Choroid plexus epithelial cell (primary cell): ENCODE results near the gene ARHGDIA.

Source experiments
- DNase-seq: peaks from one replicate; pipeline ENCODE4 v3.0.0-alpha.2; 2010; ENCODE audit warnings: low read depth
- H3K4me3 ChIP-seq: 2 replicates; pipeline ENCODE4 v1.5.1; 2011; ENCODE audit warnings: low read depth, mild to moderate bottlenecking, control low read depth, low read length, moderate library complexity
- TF ChIP-seq, protein P1 (sequence below): conservative IDR thresholded peaks from 2 replicates; pipeline ENCODE4 v1.5.1; 2011; ENCODE audit warnings: low read depth, mild to moderate bottlenecking, control low read depth, inconsistent platforms, low read length, moderate library complexity

ARHGDIA gene

DNA sequence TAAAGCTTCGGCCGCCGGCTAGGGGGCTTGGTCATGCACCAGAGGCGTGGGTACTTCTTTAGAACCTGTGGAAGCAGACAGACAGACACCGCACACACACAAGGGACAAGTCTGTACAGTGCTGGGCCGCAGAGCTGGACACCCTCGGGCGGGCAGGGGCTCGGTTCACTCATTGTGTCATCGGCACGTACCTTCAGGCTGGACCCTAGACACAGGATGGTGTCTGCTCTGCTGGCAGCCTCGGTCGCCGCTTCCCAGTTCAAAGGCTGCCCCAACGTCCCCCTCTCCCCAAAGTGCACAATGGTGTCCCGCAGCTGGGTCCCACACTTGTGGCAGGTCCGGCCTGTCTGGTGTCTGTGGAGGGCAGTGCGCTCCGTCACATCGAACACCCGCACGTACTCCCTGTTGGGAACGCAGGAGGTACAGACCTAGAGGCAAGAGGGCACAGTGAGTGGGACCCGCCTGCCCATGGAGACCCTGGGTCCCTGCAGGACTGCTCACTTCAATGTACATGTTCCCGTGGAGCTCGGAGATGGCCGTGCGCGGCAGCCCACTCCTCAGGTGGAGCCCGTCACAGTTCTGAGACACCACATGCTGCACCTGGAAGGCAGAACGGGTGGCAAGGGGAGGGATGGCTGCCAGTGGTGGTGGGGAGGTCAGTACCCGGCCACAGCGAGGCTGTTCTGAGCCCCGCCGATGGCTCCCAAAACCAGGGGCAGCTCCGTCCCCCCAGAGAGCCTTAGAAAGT lies 43.1 kb upstream of the ARHGDIA start:
- DNase-seq: no peak
- TF ChIP-seq, protein P1, sequence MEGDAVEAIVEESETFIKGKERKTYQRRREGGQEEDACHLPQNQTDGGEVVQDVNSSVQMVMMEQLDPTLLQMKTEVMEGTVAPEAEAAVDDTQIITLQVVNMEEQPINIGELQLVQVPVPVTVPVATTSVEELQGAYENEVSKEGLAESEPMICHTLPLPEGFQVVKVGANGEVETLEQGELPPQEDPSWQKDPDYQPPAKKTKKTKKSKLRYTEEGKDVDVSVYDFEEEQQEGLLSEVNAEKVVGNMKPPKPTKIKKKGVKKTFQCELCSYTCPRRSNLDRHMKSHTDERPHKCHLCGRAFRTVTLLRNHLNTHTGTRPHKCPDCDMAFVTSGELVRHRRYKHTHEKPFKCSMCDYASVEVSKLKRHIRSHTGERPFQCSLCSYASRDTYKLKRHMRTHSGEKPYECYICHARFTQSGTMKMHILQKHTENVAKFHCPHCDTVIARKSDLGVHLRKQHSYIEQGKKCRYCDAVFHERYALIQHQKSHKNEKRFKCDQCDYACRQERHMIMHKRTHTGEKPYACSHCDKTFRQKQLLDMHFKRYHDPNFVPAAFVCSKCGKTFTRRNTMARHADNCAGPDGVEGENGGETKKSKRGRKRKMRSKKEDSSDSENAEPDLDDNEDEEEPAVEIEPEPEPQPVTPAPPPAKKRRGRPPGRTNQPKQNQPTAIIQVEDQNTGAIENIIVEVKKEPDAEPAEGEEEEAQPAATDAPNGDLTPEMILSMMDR: no peak
- no peak overlapping the region for H3K4me3 ChIP-seq

DNA sequence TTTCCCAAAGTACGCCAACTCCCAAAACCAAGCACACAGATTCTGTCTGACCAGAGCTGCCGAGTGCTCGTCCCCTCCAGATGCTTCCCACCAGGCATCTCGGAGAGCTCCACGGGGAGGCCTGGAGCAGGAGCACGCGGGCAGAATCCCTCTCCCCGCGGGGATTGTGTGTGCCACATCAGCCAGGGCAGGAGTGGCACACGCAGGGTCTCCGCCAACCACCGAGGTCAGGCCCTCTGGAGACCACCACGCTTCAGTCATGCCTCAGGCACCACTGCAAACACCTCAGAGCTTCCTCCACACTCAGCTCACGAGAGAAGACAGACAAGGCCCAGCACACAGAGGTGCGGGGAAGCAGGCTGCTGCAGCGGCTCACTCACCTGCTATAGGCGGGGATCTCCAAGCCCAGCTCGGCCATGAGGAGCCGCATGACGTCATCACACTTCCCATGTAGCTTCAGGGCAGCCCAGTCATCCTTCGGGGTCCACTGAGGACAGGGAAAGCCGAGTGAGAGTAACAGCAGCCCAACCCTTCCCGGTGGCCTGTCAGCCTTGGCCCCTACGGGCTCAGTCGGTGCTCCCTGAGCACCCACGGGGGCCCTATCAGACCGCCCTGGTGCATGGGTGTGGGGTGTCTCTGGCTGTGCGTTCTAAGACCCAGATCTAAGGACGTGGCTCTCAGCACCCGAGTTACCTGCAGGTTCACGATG lies 42.4 kb upstream of the ARHGDIA start:
- no peak overlapping the region for H3K4me3 ChIP-seq
- DNase-seq: no peak
- TF ChIP-seq, protein P1: no peak

DNA sequence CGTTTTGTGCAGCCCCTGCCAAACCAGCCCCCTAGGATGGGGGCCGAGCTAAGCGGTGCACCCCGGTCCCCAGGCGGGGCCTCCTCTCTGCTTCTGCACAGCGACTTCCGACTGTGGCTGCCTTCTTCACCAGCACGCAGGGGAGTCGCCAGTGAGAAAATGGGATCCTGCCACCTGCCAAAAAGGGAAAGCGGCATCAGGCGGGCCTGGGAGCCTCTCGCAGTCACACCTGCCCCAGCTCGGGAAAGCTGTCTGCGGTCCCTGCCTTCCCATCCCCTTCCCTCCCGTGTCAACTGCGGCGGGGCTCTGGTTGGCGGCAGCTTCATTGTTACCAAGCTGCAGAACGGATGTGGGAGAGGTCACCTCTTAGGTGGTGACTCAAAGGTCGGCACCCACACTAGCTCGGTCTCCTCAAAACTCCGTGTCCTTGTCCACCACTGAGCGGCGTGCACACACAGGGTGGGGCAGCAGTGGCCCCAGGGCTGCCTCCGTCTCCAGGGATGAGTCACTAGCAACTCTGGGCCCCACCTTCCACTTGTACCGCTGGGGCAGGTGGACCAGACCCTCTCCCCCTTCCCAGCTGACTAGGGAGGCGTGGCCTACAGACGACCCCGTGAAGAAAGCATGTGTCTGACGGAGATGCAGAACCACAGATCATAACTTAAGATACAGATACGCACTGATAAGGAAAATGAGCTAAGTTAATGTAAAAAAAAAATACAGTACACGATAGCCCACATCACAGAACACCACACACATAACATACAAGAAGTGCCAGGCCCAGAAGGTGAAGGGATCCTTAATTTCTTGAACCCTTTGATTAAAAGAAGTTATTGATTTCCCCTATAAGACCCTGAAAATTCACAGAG lies 41.5 kb upstream of the ARHGDIA start:
- TF ChIP-seq, protein P1: no peak
- H3K4me3 ChIP-seq: no peak overlapping the region
- no peak for DNase-seq

DNA sequence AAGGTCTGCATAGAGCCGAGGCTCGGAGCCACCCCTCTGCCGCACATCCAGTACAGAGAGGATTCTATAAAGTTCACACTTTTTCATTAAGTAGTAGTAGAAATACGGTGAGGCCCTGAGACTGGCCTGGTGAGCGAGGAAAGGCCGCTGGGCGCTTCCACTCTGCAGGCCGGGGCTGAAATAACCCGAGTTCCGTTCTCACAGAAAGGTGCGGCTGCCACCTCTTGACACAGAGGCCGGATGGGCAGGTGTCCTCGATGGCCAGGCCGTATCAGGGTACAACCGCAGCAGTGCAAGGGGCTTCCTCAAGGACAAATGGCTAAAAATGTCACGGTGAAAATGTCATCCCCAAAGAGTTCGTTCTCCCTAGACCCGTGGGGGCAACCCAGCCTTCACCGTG lies 40.8 kb upstream of the ARHGDIA start:
- no peak for DNase-seq
- H3K4me3 ChIP-seq: no peak overlapping the region
- TF ChIP-seq, protein P1: no peak

DNA sequence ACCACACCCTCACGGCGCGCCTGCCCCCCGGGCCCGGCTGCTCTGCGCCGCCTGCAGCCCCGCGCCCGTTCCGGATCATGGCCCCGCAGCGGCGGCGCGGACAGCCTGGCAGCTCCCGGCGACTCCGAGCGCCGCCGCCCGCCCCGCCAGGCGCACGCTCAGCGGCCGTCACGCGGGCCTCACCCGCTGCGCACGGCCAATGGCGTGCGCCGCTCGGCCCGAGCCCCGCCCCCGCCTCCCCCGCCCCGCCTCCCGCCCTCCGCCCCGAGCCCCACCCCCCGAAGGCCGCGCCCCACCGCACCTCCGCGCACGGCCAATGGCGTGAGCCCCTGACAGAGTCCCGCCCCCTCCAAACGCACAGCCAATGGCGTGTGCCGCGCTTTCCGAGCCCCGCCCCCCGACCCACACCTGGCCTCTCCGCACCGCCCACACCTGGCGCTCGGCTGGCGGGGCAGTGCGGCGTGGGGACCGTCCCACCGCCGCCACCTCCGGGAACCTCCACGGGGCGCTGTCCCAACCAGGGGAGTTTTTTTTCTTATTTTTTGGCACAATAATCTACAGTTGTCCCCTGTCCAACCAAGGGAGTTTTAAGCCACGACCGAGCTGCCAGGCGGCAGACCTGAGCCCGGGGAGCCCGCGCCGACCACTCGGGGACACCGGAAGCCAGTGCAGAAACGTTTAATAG lies 40.3 kb upstream of the ARHGDIA start, which contains the start of gene PCYT2:
PCYT2 (minus strand) TSS at position 123 of the 685 bp plus-strand sequence; CDS start at position 79, 44 bp downstream.
- peak within 1 kb of the TSS; percentile 75 for H3K4me3 ChIP-seq
- peak; percentile 88 for DNase-seq
- TF ChIP-seq, protein P1: no peak

DNA sequence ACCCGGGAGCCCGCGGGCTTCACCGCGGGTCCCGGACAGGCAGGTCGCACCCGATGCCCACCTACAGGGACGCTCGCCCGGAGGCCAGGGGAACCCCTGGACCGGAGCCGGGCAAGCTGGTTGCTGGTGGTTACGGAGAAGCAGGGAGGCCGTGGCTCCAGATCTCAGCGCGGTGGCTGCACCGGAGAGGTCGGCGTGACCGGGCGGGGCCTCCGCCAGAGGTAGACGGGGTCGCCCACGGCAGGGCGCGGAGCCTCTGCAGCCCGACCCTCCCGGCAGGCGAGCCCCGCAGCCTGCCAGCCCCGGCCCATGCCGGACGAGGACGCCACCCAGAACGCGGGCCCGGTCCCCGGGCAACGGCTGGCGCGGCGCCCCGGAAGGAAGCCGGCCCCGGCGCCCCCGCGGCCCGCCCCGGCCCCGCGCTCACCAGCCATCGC lies 39.7 kb upstream of the ARHGDIA start:
- TF ChIP-seq, protein P1: no peak
- no peak for DNase-seq
- peak overlapping the region; percentile 75 for H3K4me3 ChIP-seq
